CD4-positive, alpha-beta memory T cell (primary cell): ENCODE results near the gene EDA. TPM values are rescaled to one million over a fixed set of nuclear protein-coding genes. Genes with fewer than 3 reads are reported as not detected.

Experiments
- CTCF ChIA-PET: fragments of 350-600 bp; sonication (Branson Sonifier 250); formaldehyde crosslinking; loops from one replicate; lab custom pipeline; 2021; ENCODE audit warnings: inconsistent platforms; ENCODE audit not compliant: partially characterized antibody; lab: Charles Lee
- POLR2A ChIA-PET: fragments of 350-600 bp; sonication (Branson Sonifier 250); formaldehyde crosslinking; loops from one replicate; lab custom pipeline; 2021; ENCODE audit not compliant: partially characterized antibody; lab: Charles Lee
- DNase-seq, 5 donors: peaks; one replicate each; pipeline versions ENCODE4 v3.0.0 to v3.0.0-alpha.2; 2020 to 2022; ENCODE audit warnings: mixed read lengths in 1 of 5
- H3K27ac ChIP-seq: one replicate; pipeline ENCODE4 v1.7.0; 2013; ENCODE audit warnings: low read depth, low read length
- H3K27me3 ChIP-seq: 2 replicates; pipeline ENCODE4 v1.7.0; 2013; ENCODE audit warnings: mild to moderate bottlenecking, low read length, moderate library complexity; ENCODE audit not compliant: insufficient read depth
- H3K36me3 ChIP-seq: 2 replicates; pipeline ENCODE4 v1.7.0; 2013; ENCODE audit warnings: mild to moderate bottlenecking, low read length, moderate library complexity; ENCODE audit not compliant: insufficient read depth
- H3K4me1 ChIP-seq: 2 replicates; pipeline ENCODE4 v1.7.0; 2013; ENCODE audit warnings: mild to moderate bottlenecking, low read length, moderate library complexity; ENCODE audit not compliant: insufficient read depth
- H3K4me3 ChIP-seq, 2 donors: one replicate each; pipeline ENCODE4 v1.7.0; 2013; ENCODE audit warnings: low read length in 2 of 2, mild to moderate bottlenecking in 1 of 2
- H3K9me3 ChIP-seq, 2 donors: one replicate each; pipeline ENCODE4 v1.7.0; 2013; ENCODE audit warnings: low read length in 2 of 2, control low read depth in 1 of 2; ENCODE audit not compliant: control insufficient read depth in 1 of 2
- H3K27ac Mint-ChIP-seq, 7 donors: one replicate each; pipeline ENCODE4 v1.8.0; 2020 to 2021; ENCODE audit warnings: mixed read lengths in 7 of 7, mild to moderate bottlenecking in 6 of 7, inconsistent platforms in 3 of 7, moderate library complexity in 3 of 7
- H3K27me3 Mint-ChIP-seq, 2 donors: one replicate each; pipeline ENCODE4 v1.8.0; 2020 to 2021; ENCODE audit warnings: mixed read lengths in 2 of 2
- H3K36me3 Mint-ChIP-seq, 2 donors: one replicate each; pipeline ENCODE4 v1.8.0; 2020 to 2021; ENCODE audit warnings: mixed read lengths in 2 of 2, inconsistent platforms in 1 of 2, mild to moderate bottlenecking in 1 of 2
- H3K4me1 Mint-ChIP-seq, 4 donors: one replicate each; pipeline ENCODE4 v1.8.0; 2020 to 2021; ENCODE audit warnings: mixed read lengths in 4 of 4, mild to moderate bottlenecking in 1 of 4
- H3K4me3 Mint-ChIP-seq, 8 donors: one replicate each; pipeline ENCODE4 v1.8.0; 2020 to 2021; ENCODE audit warnings: mixed read lengths in 8 of 8, mild to moderate bottlenecking in 7 of 8, moderate library complexity in 6 of 8, inconsistent platforms in 3 of 8
- H3K9me3 Mint-ChIP-seq, 8 donors: one replicate each; pipeline ENCODE4 v1.8.0; 2020 to 2021; ENCODE audit warnings: mixed read lengths in 8 of 8, mild to moderate bottlenecking in 5 of 8, inconsistent platforms in 3 of 8, moderate library complexity in 1 of 8
- intact Hi-C: fragments of 100-400 bp; cut with micrococcal nuclease; formaldehyde crosslinking; loops from one replicate; pipeline ENCODE4 v1.15.1; 2023
- polyA plus RNA-seq, 2 donors: library from polyadenylated mRNA; unstranded; fragments of 300-500 nt; fragmentation: Illumina TruSeq; gene quantifications; one replicate each; pipeline ENCODE4 v1.2.3, GENCODE V29; 2021
- total RNA-seq, 2 experiments: library from RNA; stranded (reverse); gene quantifications; one replicate each; pipeline ENCODE4 v1.2.3, GENCODE V29; 2021

Gene EDA
- total RNA-seq (1 to 10 TPM; 2.8 to 4.0 TPM), polyA plus RNA-seq (1 to 10 TPM in 1 of 2 donors, under 1 TPM in 1; 0.69 to 2.9 TPM)

- Histone ChIP-seq H3K27me3 (no peaks in the 10 kb centered on the region), H3K36me3 (no peaks in the 10 kb centered on the region), H3K4me3 (peak within 1 kb of the TSS in 1 of 2 donors; percentile 35), H3K4me1 (peaks cover 4% of the 10 kb centered on the region), H3K9me3 (no peaks in the 10 kb centered on the region), H3K27ac (peak within 1 kb of the TSS; percentile 4)
- Mint-ChIP-seq H3K4me1 (peaks cover 7 to 16% (median 12%) of the 10 kb centered on the region in 4 donors), H3K36me3 (no peaks in the 10 kb centered on the region), H3K9me3 (no peaks in the 10 kb centered on the region), H3K27ac (peak within 1 kb of the TSS in 1 of 7 donors; percentile 66), H3K27me3 (peaks cover 0 to 5% of the 10 kb centered on the region in 2 donors), H3K4me3 (peak within 1 kb of the TSS; percentile 84 to 91 (median 86))
- peak; percentile 63 to 74 (median 67) for DNase-seq
- CTCF ChIA-PET = no interaction called here
- POLR2A ChIA-PET = no interaction called here
- intact Hi-C loops = loop anchor here (1.0 to 5.0 kb wide), 3 partner anchors 411 to 789 kb away; partner anchors contain the start of genes EFNB1 and IGBP1
Measured at GRCh38 chrX:69615779-69616456, at the start of gene EDA. TSS of gene EDA (plus strand) at chrX:69616113.

DNA sequence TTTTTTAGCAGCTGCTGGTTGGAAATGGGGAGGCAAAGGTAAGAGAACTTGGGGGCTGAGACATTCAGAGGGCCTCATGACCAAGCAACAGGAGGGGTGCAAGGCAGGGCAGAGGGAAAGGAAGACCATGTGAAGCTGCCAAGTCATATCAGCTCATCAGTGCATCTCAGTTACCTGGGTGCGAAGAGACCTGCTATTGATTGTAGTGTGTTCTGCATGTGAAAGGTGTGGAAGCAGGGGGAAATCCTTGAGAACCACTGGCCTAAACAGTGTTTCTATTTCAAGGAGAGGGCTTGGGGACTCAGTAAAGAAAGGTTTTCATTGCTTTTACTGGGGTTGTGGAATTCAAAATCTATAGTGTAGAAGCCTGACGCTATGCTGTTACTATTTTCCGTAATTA is 47.1 kb upstream of the EDA start:
- Mint-ChIP-seq H3K9me3 (peaks cover 0 to 1% (median 0%) of the 10 kb centered on the region in 8 donors), H3K4me1 (no peaks in the 10 kb centered on the region), H3K36me3 (no peaks in the 10 kb centered on the region), H3K27me3 (no peaks in the 10 kb centered on the region), H3K4me3 (no peak overlapping the region), H3K27ac (peak overlapping the region in 1 of 7 donors; percentile 67)
- no peaks in the 10 kb centered on the region for H3K4me1 ChIP-seq
- H3K9me3 ChIP-seq = no peaks in the 10 kb centered on the region
- no peaks in the 10 kb centered on the region for H3K27me3 ChIP-seq
- CTCF ChIA-PET = no interaction called here
- POLR2A ChIA-PET = no interaction called here
- no peak overlapping the region for H3K4me3 ChIP-seq
- no peak overlapping the region for H3K27ac ChIP-seq
- no peaks in the 10 kb centered on the region for H3K36me3 ChIP-seq
- intact Hi-C loops = no loop called here
- DNase-seq = no peak

GRCh38 chrX:69597399-69597798 is 18.5 kb upstream of the EDA start:
- Mint-ChIP-seq H3K36me3 (no peaks in the 10 kb centered on the region), H3K4me3 (no peak overlapping the region), H3K4me1 (no peaks in the 10 kb centered on the region), H3K27me3 (no peaks in the 10 kb centered on the region), H3K9me3 (no peaks in the 10 kb centered on the region), H3K27ac (no peak overlapping the region)
- Histone ChIP-seq H3K36me3 (no peaks in the 10 kb centered on the region), H3K4me3 (no peak overlapping the region), H3K27me3 (no peaks in the 10 kb centered on the region), H3K9me3 (no peaks in the 10 kb centered on the region), H3K4me1 (no peaks in the 10 kb centered on the region), H3K27ac (no peak overlapping the region)
- POLR2A ChIA-PET = no interaction called here
- CTCF ChIA-PET = no interaction called here
- intact Hi-C loops = no loop called here
- no peak for DNase-seq

DNA sequence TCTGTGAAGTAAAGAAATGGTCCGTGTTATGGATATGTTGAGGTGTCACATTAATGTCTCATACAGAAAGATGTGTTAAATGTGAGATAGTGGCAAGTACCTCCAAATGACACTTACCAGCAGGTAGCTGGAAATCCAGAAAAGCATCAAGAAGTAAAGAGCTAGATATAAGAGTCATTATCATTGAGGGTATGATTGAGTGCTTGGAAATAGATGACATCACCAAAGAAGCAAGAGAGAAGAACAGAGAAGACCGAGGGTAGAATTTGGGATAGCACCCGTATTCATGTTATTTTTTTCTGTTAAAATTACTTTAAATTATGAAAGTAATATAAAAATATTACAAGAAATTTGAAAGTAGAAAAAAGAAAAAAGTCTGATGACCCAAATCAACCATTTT is 15.7 kb upstream of the EDA start:
- ChIA-PET CTCF (no interaction called here), POLR2A (no interaction called here)
- Histone ChIP-seq H3K36me3 (no peaks in the 10 kb centered on the region), H3K27me3 (no peaks in the 10 kb centered on the region), H3K9me3 (no peaks in the 10 kb centered on the region), H3K4me1 (no peaks in the 10 kb centered on the region), H3K27ac (no peak overlapping the region), H3K4me3 (no peak overlapping the region)
- no peaks in the 10 kb centered on the region for H3K9me3 Mint-ChIP-seq
- no peaks in the 10 kb centered on the region for H3K36me3 Mint-ChIP-seq
- no peak overlapping the region for H3K4me3 Mint-ChIP-seq
- no peak for DNase-seq
- H3K27ac Mint-ChIP-seq = no peak overlapping the region
- H3K27me3 Mint-ChIP-seq = no peaks in the 10 kb centered on the region
- H3K4me1 Mint-ChIP-seq = no peaks in the 10 kb centered on the region
- intact Hi-C loops = no loop called here

GRCh38 chrX:69603566-69604194 is 12.2 kb upstream of the EDA start:
- Mint-ChIP-seq H3K4me3 (no peak overlapping the region), H3K27me3 (no peaks in the 10 kb centered on the region), H3K36me3 (no peaks in the 10 kb centered on the region), H3K9me3 (no peaks in the 10 kb centered on the region), H3K27ac (no peak overlapping the region), H3K4me1 (no peaks in the 10 kb centered on the region)
- Histone ChIP-seq H3K4me3 (no peak overlapping the region), H3K4me1 (no peaks in the 10 kb centered on the region), H3K27ac (no peak overlapping the region), H3K36me3 (no peaks in the 10 kb centered on the region), H3K9me3 (no peaks in the 10 kb centered on the region), H3K27me3 (no peaks in the 10 kb centered on the region)
- no peak for DNase-seq
- ChIA-PET CTCF (no interaction called here), POLR2A (no interaction called here)
- intact Hi-C loops = no loop called here

- no peaks in the 10 kb centered on the region for H3K9me3 Mint-ChIP-seq
Measured at GRCh38 chrX:69605521-69605920, 10.4 kb upstream of the EDA start.

GRCh38 chrX:69607616-69608015 is 8.3 kb upstream of the EDA start:
- H3K27ac ChIP-seq = no peak overlapping the region
- H3K4me3 ChIP-seq = no peak overlapping the region
- DNase-seq = no peak
- Mint-ChIP-seq H3K9me3 (no peaks in the 10 kb centered on the region), H3K27me3 (peaks cover 0 to 2% of the 10 kb centered on the region in 2 donors), H3K4me1 (no peaks in the 10 kb centered on the region), H3K27ac (no peak overlapping the region), H3K36me3 (no peaks in the 10 kb centered on the region), H3K4me3 (no peak overlapping the region)
- no peaks in the 10 kb centered on the region for H3K27me3 ChIP-seq
- ChIA-PET POLR2A (no interaction called here), CTCF (no interaction called here)
- intact Hi-C loops = no loop called here
- H3K4me1 ChIP-seq = no peaks in the 10 kb centered on the region
- H3K36me3 ChIP-seq = no peaks in the 10 kb centered on the region
- H3K9me3 ChIP-seq = no peaks in the 10 kb centered on the region

More at GRCh38 chrX:69605521-69605920, 10.4 kb upstream of the EDA start:
- CTCF ChIA-PET = interaction anchor here (1.8 kb wide), 1 partner anchor 13 kb away, joined by 4 read pairs; no protein-coding TSS in a partner anchor
- Histone ChIP-seq H3K27me3 (no peaks in the 10 kb centered on the region), H3K9me3 (no peaks in the 10 kb centered on the region), H3K4me3 (no peak overlapping the region), H3K4me1 (no peaks in the 10 kb centered on the region), H3K27ac (no peak overlapping the region), H3K36me3 (no peaks in the 10 kb centered on the region)
- Mint-ChIP-seq H3K27ac (no peak overlapping the region), H3K27me3 (peaks cover 0 to 2% of the 10 kb centered on the region in 2 donors), H3K4me3 (no peak overlapping the region), H3K36me3 (no peaks in the 10 kb centered on the region), H3K4me1 (no peaks in the 10 kb centered on the region)
- POLR2A ChIA-PET = no interaction called here
- intact Hi-C loops = no loop called here
- DNase-seq = no peak
